HCT116 (cell line): ENCODE measurements around the gene TTC24. TPM values are rescaled to one million over a fixed set of nuclear protein-coding genes. Genes with fewer than 3 reads are reported as not detected.

Experiments
- ATAC-seq: fragments of 200-7000 bp; cut with Tn5 transposase; 2 replicates; pipeline ENCODE4 v1.9.1; 2020; ENCODE audit warnings: mild to moderate bottlenecking, moderate library complexity
- BruUV-seq: library from RNA; stranded (reverse); fragments of 400-500 nt; replicated peaks from 2 replicates; lab custom pipeline; 2021; lab: Mats Ljungman, UMichigan
- CTCF ChIA-PET: fragments of 300-600 bp; sonication (Branson Sonifier 250); formaldehyde crosslinking; loops from one replicate; lab custom pipeline; 2021; ENCODE audit warnings: antibody characterized with exemption; lab: Charles Lee
- POLR2A ChIA-PET: fragments of 300-600, 350-600 bp; sonication (Branson Sonifier 250); formaldehyde crosslinking; loops from one replicate; lab custom pipeline; 2021; ENCODE audit warnings: antibody characterized with exemption; lab: Charles Lee
- RAD21 ChIA-PET, 2 experiments: fragments of 300-600 bp; sonication (Branson Sonifier 250); formaldehyde crosslinking; loops; one replicate each; lab custom pipeline; 2023; ENCODE audit warnings: low total read pairs in 2 of 2; ENCODE audit not compliant: uncharacterized antibody in 2 of 2, unreplicated experiment in 2 of 2, low non-redundant PET in 1 of 2; lab: Charles Lee
- DNase-seq: peaks from one replicate; pipeline ENCODE4 v3.0.0-alpha.2; 2010; ENCODE audit warnings: low read depth, low spot score
- H2AFZ ChIP-seq: fragments of 200-600 bp; shearing (Covaris generic), sonication (generic); 2 replicates; pipeline ENCODE4 v1.6.1; 2017; ENCODE audit warnings: low read depth, mixed run types, mixed read lengths, antibody characterized with exemption, low read length; ENCODE audit not compliant: poor library complexity, severe bottlenecking
- H3K27ac ChIP-seq: 2 replicates; pipeline ENCODE4 v1.5.1; 2012; ENCODE audit warnings: low read depth, low read length
- H3K27me3 ChIP-seq: fragments of 200-600 bp; sonication (generic); 2 replicates; pipeline ENCODE4 v1.6.1; 2016; ENCODE audit warnings: mixed run types, low read length, mixed read lengths; ENCODE audit not compliant: insufficient read depth
- H3K36me3 ChIP-seq, 2 experiments: fragments of 200-500 bp in 1 of 2; fragments of 200-600 bp in 1 of 2; sonication (Bioruptor generic) in 1 of 2; sonication (generic) in 1 of 2; 2 replicates each; pipeline versions ENCODE4 v1.5.1 to v1.6.1; 2014 to 2016; ENCODE audit warnings: low read length in 2 of 2, inconsistent platforms in 1 of 2, mixed read lengths in 1 of 2, mixed run types in 1 of 2; ENCODE audit not compliant: insufficient read depth in 2 of 2, control insufficient read depth in 1 of 2
- H3K4me1 ChIP-seq, 2 experiments: fragments of 200-600 bp in 1 of 2; sonication (generic) in 1 of 2; 2 replicates each; pipeline versions ENCODE4 v1.5.1 to v1.6.1; 2012 to 2017; ENCODE audit warnings: low read length in 2 of 2, inconsistent platforms in 1 of 2, mild to moderate bottlenecking in 1 of 2, mixed read lengths in 1 of 2, mixed run types in 1 of 2, moderate library complexity in 1 of 2; ENCODE audit not compliant: insufficient read depth in 2 of 2, control insufficient read depth in 1 of 2
- H3K4me2 ChIP-seq: fragments of 200-600 bp; sonication (generic); 2 replicates; pipeline ENCODE4 v1.6.1; 2017; ENCODE audit warnings: mixed run types, low read length, mixed read lengths
- H3K4me3 ChIP-seq, 2 experiments: fragments of 200-600 bp in 1 of 2; sonication (generic) in 1 of 2; replicated peaks in 1 of 2; 2 replicates each; pipeline ENCODE4 v1.5.1; 2011 to 2016; ENCODE audit warnings: low read length in 2 of 2, control low read depth in 1 of 2, low read depth in 1 of 2, mild to moderate bottlenecking in 1 of 2, mixed read lengths in 1 of 2, mixed run types in 1 of 2
- H3K79me2 ChIP-seq: fragments of 200-600 bp; sonication (generic); 2 replicates; pipeline ENCODE4 v1.6.1; 2017; ENCODE audit warnings: mild to moderate bottlenecking, mixed run types, low read length, moderate library complexity, mixed read lengths; ENCODE audit not compliant: insufficient read depth
- H3K9ac ChIP-seq: fragments of 200-600 bp; sonication (generic); 2 replicates; pipeline ENCODE4 v1.6.1; 2016; ENCODE audit warnings: low read length, mixed read lengths
- H3K9me2 ChIP-seq: fragments of 200-600 bp; sonication (generic), shearing (Covaris generic); 2 replicates; pipeline ENCODE4 v1.6.1; 2017; ENCODE audit warnings: mixed run types, mild to moderate bottlenecking, moderate library complexity; ENCODE audit not compliant: insufficient read depth
- H3K9me3 ChIP-seq, 2 experiments: fragments of 200-500 bp in 1 of 2; fragments of 200-600 bp in 1 of 2; sonication (Bioruptor generic) in 1 of 2; sonication (generic) in 1 of 2; 2 replicates each; pipeline ENCODE4 v1.6.1; 2014 to 2017; ENCODE audit warnings: low read length in 2 of 2, mixed read lengths in 2 of 2, inconsistent platforms in 1 of 2, low read depth in 1 of 2, mild to moderate bottlenecking in 1 of 2, mixed run types in 1 of 2, moderate library complexity in 1 of 2; ENCODE audit not compliant: control insufficient read depth in 1 of 2, insufficient read depth in 1 of 2
- H4K20me1 ChIP-seq: fragments of 200-600 bp; sonication (generic), shearing (Covaris generic); 2 replicates; pipeline ENCODE4 v1.6.1; 2017; ENCODE audit warnings: mixed run types, mild to moderate bottlenecking, moderate library complexity; ENCODE audit not compliant: insufficient read depth
- CBX3 ChIP-seq: IDR thresholded peaks from 2 replicates; pipeline ENCODE4 v1.6.1; 2012; ENCODE audit warnings: low read depth
- CEBPB ChIP-seq: IDR thresholded peaks from 2 replicates; pipeline ENCODE4 v1.6.1; 2012; ENCODE audit warnings: low read depth
- EGR1 ChIP-seq: IDR thresholded peaks from 2 replicates; pipeline ENCODE4 v1.6.1; 2012; ENCODE audit warnings: low read depth
- ELF1 ChIP-seq: IDR thresholded peaks from 2 replicates; pipeline ENCODE4 v1.6.1; 2012; ENCODE audit warnings: low read depth, borderline replicate concordance
- EZH2 ChIP-seq: fragments of 200-600 bp; sonication (generic); IDR thresholded peaks from 2 replicates; pipeline ENCODE4 v1.6.1; 2017; ENCODE audit warnings: antibody characterized with exemption, mixed run types
- EZH2phosphoT487 ChIP-seq: fragments of 200-600 bp; IDR thresholded peaks from 2 replicates; pipeline ENCODE4 v1.6.1; 2018; ENCODE audit warnings: antibody characterized with exemption, borderline replicate concordance
- FOSL1 ChIP-seq: IDR thresholded peaks from 2 replicates; pipeline ENCODE4 v1.6.1; 2012; ENCODE audit warnings: low read depth
- JUND ChIP-seq: IDR thresholded peaks from 2 replicates; pipeline ENCODE4 v1.6.1; 2012
- POLR2AphosphoS5 ChIP-seq: IDR thresholded peaks from 2 replicates; pipeline ENCODE4 v1.6.1; 2011; ENCODE audit warnings: mild to moderate bottlenecking, low read depth, low read length, moderate library complexity
- RAD21 ChIP-seq: IDR thresholded peaks from 2 replicates; pipeline ENCODE4 v1.6.1; 2012; ENCODE audit warnings: low read depth, mild to moderate bottlenecking
- SIN3A ChIP-seq: IDR thresholded peaks from 2 replicates; pipeline ENCODE4 v1.6.1; 2012; ENCODE audit warnings: low read depth
- SP1 ChIP-seq: IDR thresholded peaks from 2 replicates; pipeline ENCODE4 v1.6.1; 2012; ENCODE audit warnings: low read depth
- SRF ChIP-seq: IDR thresholded peaks from 2 replicates; pipeline ENCODE4 v1.6.1; 2012; ENCODE audit warnings: low read depth
- ZFX ChIP-seq: fragments of 450-650 bp; IDR thresholded peaks from 2 replicates; pipeline ENCODE4 v1.6.1; 2017
- ZNF274 ChIP-seq: fragments of 200-500 bp; sonication (Bioruptor generic); IDR thresholded peaks from 2 replicates; pipeline ENCODE4 v1.6.1; 2014; ENCODE audit warnings: mild to moderate bottlenecking, low read depth, low read length, inconsistent platforms
- intact Hi-C: fragments of 100-400 bp; cut with micrococcal nuclease; formaldehyde crosslinking; loops from 2 replicates; pipeline ENCODE4 v1.10.0; 2022
- total RNA-seq: library from RNA; stranded (reverse); gene quantifications from one replicate; pipeline ENCODE4 v1.2.1, GENCODE V29; 2021; ENCODE audit not compliant: unreplicated experiment
- TF ChIP-seq, protein P1 (sequence below), 3 experiments: fragments of 200-600 bp in 1 of 3; sonication (generic) in 1 of 3; IDR thresholded peaks in 2 of 3; conservative IDR thresholded peaks in 1 of 3; 2 replicates each; pipeline ENCODE4 v1.5.1; 2012 to 2017; ENCODE audit warnings: low read depth in 2 of 3, low read length in 2 of 3, antibody characterized with exemption in 1 of 3, borderline replicate concordance in 1 of 3, control low read depth in 1 of 3, mild to moderate bottlenecking in 1 of 3, mixed read lengths in 1 of 3, mixed run types in 1 of 3, moderate library complexity in 1 of 3; ENCODE audit not compliant: insufficient read depth in 1 of 3
- TF ChIP-seq, protein P2 (sequence below): IDR thresholded peaks from 2 replicates; pipeline ENCODE4 v1.6.1; 2012; ENCODE audit warnings: low read depth

Gene TTC24
- total RNA-seq, 1 experiment from 2014 or later: not detected

DNA sequence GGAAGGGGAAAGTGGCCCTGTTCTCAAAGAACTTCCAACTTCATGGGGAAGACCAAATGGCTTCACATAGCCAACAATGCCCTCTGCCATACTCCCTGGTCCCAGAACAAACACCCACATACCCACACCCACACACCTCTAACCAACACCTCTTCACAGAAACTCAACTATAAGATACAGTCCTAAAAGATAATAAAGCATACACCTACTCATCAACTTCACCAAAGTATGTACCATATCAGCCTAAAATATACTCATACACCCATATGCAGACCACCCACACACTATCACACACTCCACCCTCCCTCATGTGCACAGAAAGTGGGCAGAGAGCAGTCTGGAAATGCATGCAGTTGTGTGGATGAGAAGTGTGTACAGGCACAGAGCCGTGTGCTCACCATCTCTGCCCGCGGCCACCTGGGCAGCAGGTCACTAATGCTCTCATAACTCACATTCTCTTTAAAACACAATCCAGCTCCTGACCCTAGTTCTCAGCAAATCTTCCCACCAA is 34.9 kb upstream of the TTC24 start:
- H4K20me1 ChIP-seq: no peaks in the 10 kb centered on the region
- H3K4me2 ChIP-seq: no peak overlapping the region
- no peak overlapping the region for H3K27ac ChIP-seq
- no peak overlapping the region for H2AFZ ChIP-seq
- no peaks in the 10 kb centered on the region for H3K79me2 ChIP-seq
- TF ChIP-seq SP1: no peak
- TF ChIP-seq, protein P1, sequence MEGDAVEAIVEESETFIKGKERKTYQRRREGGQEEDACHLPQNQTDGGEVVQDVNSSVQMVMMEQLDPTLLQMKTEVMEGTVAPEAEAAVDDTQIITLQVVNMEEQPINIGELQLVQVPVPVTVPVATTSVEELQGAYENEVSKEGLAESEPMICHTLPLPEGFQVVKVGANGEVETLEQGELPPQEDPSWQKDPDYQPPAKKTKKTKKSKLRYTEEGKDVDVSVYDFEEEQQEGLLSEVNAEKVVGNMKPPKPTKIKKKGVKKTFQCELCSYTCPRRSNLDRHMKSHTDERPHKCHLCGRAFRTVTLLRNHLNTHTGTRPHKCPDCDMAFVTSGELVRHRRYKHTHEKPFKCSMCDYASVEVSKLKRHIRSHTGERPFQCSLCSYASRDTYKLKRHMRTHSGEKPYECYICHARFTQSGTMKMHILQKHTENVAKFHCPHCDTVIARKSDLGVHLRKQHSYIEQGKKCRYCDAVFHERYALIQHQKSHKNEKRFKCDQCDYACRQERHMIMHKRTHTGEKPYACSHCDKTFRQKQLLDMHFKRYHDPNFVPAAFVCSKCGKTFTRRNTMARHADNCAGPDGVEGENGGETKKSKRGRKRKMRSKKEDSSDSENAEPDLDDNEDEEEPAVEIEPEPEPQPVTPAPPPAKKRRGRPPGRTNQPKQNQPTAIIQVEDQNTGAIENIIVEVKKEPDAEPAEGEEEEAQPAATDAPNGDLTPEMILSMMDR (IDR thresholded peaks at IDR 0.05 in 2 of 3, conservative IDR thresholded peaks at IDR 0.05 in 1 of 3; ENCODE audit: borderline replicate concordance in 1 of 3, insufficient read depth in 1 of 3, low read depth in 2 of 3, low read length in 2 of 3): no peak
- no peak for TF ChIP-seq ZFX
- no peak for TF ChIP-seq EZH2phosphoT487
- no peak for TF ChIP-seq ZNF274
- no peak for TF ChIP-seq CEBPB
- no peak for TF ChIP-seq JUND
- ChIA-PET POLR2A (no interaction called here), CTCF (no interaction called here), RAD21 (no interaction called here)
- no peaks in the 10 kb centered on the region for H3K4me1 ChIP-seq
- H3K4me3 ChIP-seq: no peak overlapping the region
- no peak overlapping the region for H3K9ac ChIP-seq
- no TSS peak for BruUV-seq
- no peaks in the 10 kb centered on the region for H3K27me3 ChIP-seq
- ATAC-seq (no peak), DNase-seq (no peak)
- intact Hi-C loops: no loop called here
- H3K9me3 ChIP-seq: no peaks in the 10 kb centered on the region
- H3K36me3 ChIP-seq: peaks cover 8 to 13% of the 10 kb centered on the region in 2 experiments; a peak in 3 of 4 replicates
- no peaks in the 10 kb centered on the region for H3K9me2 ChIP-seq

DNA sequence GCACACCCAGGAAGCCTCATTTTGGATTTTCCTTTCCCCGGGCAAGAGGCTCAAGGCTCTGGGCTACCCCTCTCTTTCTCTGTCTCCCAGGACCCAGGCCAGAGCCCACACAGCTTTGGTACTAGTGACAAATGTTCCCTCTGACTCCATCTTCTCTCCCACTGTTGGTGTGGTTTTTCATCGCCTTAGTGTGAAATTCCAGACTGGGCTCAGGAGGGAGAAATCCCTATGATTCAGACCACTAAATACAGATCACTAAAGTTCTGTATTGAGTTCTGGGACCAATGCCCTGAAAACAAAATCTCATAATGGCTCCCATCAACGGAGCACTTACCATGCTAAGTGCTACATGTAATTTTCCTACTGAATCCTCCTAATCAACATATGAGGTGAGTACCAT is 33.3 kb upstream of the TTC24 start:
- Histone ChIP-seq H3K27me3 (no peaks in the 10 kb centered on the region), H4K20me1 (no peaks in the 10 kb centered on the region), H3K4me1 (peaks cover 0 to under 1% of the 10 kb centered on the region in 2 experiments; a peak in 1 of 4 replicates), H3K27ac (no peak overlapping the region), H3K9me3 (no peaks in the 10 kb centered on the region), H3K79me2 (no peaks in the 10 kb centered on the region), H3K4me2 (no peak overlapping the region), H2AFZ (no peak overlapping the region), H3K36me3 (peaks cover 0 to 8% of the 10 kb centered on the region in 2 experiments; a peak in 3 of 4 replicates), H3K9ac (no peak overlapping the region), H3K9me2 (no peaks in the 10 kb centered on the region), H3K4me3 (no peak overlapping the region)
- intact Hi-C loops: no loop called here
- ATAC-seq: no peak
- BruUV-seq: no TSS peak
- no peak for TF ChIP-seq ZFX
- no peak for TF ChIP-seq SP1
- TF ChIP-seq SRF: no peak
- no peak for TF ChIP-seq EZH2
- no peak for TF ChIP-seq EZH2phosphoT487
- no peak for TF ChIP-seq RAD21
- no peak for TF ChIP-seq SIN3A
- no peak for TF ChIP-seq FOSL1
- no peak for TF ChIP-seq JUND
- TF ChIP-seq, protein P2, sequence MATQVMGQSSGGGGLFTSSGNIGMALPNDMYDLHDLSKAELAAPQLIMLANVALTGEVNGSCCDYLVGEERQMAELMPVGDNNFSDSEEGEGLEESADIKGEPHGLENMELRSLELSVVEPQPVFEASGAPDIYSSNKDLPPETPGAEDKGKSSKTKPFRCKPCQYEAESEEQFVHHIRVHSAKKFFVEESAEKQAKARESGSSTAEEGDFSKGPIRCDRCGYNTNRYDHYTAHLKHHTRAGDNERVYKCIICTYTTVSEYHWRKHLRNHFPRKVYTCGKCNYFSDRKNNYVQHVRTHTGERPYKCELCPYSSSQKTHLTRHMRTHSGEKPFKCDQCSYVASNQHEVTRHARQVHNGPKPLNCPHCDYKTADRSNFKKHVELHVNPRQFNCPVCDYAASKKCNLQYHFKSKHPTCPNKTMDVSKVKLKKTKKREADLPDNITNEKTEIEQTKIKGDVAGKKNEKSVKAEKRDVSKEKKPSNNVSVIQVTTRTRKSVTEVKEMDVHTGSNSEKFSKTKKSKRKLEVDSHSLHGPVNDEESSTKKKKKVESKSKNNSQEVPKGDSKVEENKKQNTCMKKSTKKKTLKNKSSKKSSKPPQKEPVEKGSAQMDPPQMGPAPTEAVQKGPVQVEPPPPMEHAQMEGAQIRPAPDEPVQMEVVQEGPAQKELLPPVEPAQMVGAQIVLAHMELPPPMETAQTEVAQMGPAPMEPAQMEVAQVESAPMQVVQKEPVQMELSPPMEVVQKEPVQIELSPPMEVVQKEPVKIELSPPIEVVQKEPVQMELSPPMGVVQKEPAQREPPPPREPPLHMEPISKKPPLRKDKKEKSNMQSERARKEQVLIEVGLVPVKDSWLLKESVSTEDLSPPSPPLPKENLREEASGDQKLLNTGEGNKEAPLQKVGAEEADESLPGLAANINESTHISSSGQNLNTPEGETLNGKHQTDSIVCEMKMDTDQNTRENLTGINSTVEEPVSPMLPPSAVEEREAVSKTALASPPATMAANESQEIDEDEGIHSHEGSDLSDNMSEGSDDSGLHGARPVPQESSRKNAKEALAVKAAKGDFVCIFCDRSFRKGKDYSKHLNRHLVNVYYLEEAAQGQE: no peak
- no peak for TF ChIP-seq ELF1
- no peak for TF ChIP-seq CBX3
- no peak for TF ChIP-seq EGR1
- no peak for TF ChIP-seq POLR2AphosphoS5
- no peak for TF ChIP-seq CEBPB
- POLR2A ChIA-PET: no interaction called here
- DNase-seq: no peak
- CTCF ChIA-PET: no interaction called here
- RAD21 ChIA-PET: no interaction called here
